ENCODE data around the gene UBE2E1. TPM values are rescaled to one million over a fixed set of nuclear protein-coding genes. Genes with fewer than 3 reads are reported as not detected.

The UBE2E1 gene
- total and polyA plus RNA-seq, 8 donors = 3.2 to 226 (median 78.1) TPM

- TF ChIP-seq CTCF (IDR thresholded peaks at IDR 0.05) (no peak), POLR2AphosphoS5 (IDR thresholded peaks at IDR 0.05) (no peak), POLR2A (IDR thresholded peaks at IDR 0.05) (no peak)
- intact Hi-C loops (cut with DNase I; ENCODE audit: low total_unique reads) = no loop called here
Measured at GRCh38 chr3:23882487-23882918, 76.7 kb downstream of the UBE2E1 start.

GRCh38 chr3:23884481-23884880, 78.7 kb downstream of the UBE2E1 start:
- 79 to 94% (median 92%) methylated on average over 2 of the region's 2 CpGs for WGBS, 5 donors
- H3K4me1 ChIP-seq = peaks cover 7 to 31% (median 15%) of the 10 kb centered on the region in 4 donors
- DNase-seq = no peak
- intact Hi-C loops (cut with DNase I; ENCODE audit: low total_unique reads) = no loop called here
- no peaks in the 10 kb centered on the region for H3K27me3 ChIP-seq
- no peak overlapping the region for H3K4me3 ChIP-seq
- H3K36me3 ChIP-seq = peaks cover 5 to 20% (median 13%) of the 10 kb centered on the region in 4 donors
- H3K9me3 ChIP-seq = no peaks in the 10 kb centered on the region
- no peak for TF ChIP-seq CTCF (IDR thresholded peaks at IDR 0.05)
- TF ChIP-seq POLR2AphosphoS5 (IDR thresholded peaks at IDR 0.05) = no peak
- TF ChIP-seq POLR2A (IDR thresholded peaks at IDR 0.05) = no peak
- no peak for TF ChIP-seq EP300 (IDR thresholded peaks at IDR 0.05)
- H3K27ac ChIP-seq = no peak overlapping the region

More at GRCh38 chr3:23882487-23882918, 76.7 kb downstream of the UBE2E1 start:
- H3K27me3 ChIP-seq = no peaks in the 10 kb centered on the region
- DNase-seq = no peak
- H3K4me3 ChIP-seq = no peak overlapping the region
- no peak overlapping the region for H3K27ac ChIP-seq
- WGBS, 5 donors = 96 to 99% (median 98%) methylated on average over 14 to 28 of the region's 28 CpGs
- H3K9me3 ChIP-seq = no peaks in the 10 kb centered on the region
- peaks cover 5 to 14% (median 13%) of the 10 kb centered on the region in 4 donors for H3K36me3 ChIP-seq
- peaks cover 7 to 29% (median 14%) of the 10 kb centered on the region in 4 donors for H3K4me1 ChIP-seq

- no peak for DNase-seq
- H3K4me3 ChIP-seq = no peak overlapping the region
- intact Hi-C loops (cut with DNase I; ENCODE audit: low total_unique reads) = no loop called here
- no peaks in the 10 kb centered on the region for H3K9me3 ChIP-seq
- H3K36me3 ChIP-seq = peaks cover 5 to 26% (median 15%) of the 10 kb centered on the region in 4 donors
- 72 to 92% (median 90%) methylated on average over 6 of the region's 6 CpGs for WGBS, 5 donors
- peaks cover 6 to 31% (median 15%) of the 10 kb centered on the region in 4 donors for H3K4me1 ChIP-seq
- no peaks in the 10 kb centered on the region for H3K27me3 ChIP-seq
- no peak overlapping the region for H3K27ac ChIP-seq
- TF ChIP-seq CTCF (IDR thresholded peaks at IDR 0.05) (no peak), POLR2AphosphoS5 (IDR thresholded peaks at IDR 0.05) (no peak), POLR2A (IDR thresholded peaks at IDR 0.05) (no peak)
Measured at GRCh38 chr3:23885210-23885609, 79.5 kb downstream of the UBE2E1 start.

- TF ChIP-seq CTCF (IDR thresholded peaks at IDR 0.05) (no peak), POLR2A (IDR thresholded peaks at IDR 0.05) (no peak), EP300 (IDR thresholded peaks at IDR 0.05) (no peak), POLR2AphosphoS5 (IDR thresholded peaks at IDR 0.05) (no peak)
- no peak overlapping the region for H3K4me3 ChIP-seq
- WGBS, 5 donors = 92 to 99% (median 97%) methylated on average over 3 of the region's 3 CpGs
- peaks cover 0 to 20% (median 6%) of the 10 kb centered on the region in 4 donors for H3K4me1 ChIP-seq
- no peak for DNase-seq
- H3K9me3 ChIP-seq = no peaks in the 10 kb centered on the region
- intact Hi-C loops (cut with DNase I; ENCODE audit: low total_unique reads) = no loop called here
- no peak overlapping the region for H3K27ac ChIP-seq
- peaks cover 5 to 36% (median 22%) of the 10 kb centered on the region in 4 donors for H3K36me3 ChIP-seq
- no peaks in the 10 kb centered on the region for H3K27me3 ChIP-seq
Measured at GRCh38 chr3:23886311-23886710, 80.6 kb downstream of the UBE2E1 start.

All from stomach (tissue), 9 donors.